Activated naive CD4-positive, alpha-beta T cell treated with Interleukin-2 at 50 U/mL for 16 hours (primary cell): ENCODE results near the gene MISFA.
"Not testable (repeated sequence)": the region's sequence is repeated elsewhere in the genome, so short reads cannot be mapped to it uniquely, and the experiment has no call there.

ENCODE experiments used
- DNase-seq: peaks from one replicate; pipeline ENCODE4 v3.0.0-alpha.2; 2020

Gene MISFA

DNA sequence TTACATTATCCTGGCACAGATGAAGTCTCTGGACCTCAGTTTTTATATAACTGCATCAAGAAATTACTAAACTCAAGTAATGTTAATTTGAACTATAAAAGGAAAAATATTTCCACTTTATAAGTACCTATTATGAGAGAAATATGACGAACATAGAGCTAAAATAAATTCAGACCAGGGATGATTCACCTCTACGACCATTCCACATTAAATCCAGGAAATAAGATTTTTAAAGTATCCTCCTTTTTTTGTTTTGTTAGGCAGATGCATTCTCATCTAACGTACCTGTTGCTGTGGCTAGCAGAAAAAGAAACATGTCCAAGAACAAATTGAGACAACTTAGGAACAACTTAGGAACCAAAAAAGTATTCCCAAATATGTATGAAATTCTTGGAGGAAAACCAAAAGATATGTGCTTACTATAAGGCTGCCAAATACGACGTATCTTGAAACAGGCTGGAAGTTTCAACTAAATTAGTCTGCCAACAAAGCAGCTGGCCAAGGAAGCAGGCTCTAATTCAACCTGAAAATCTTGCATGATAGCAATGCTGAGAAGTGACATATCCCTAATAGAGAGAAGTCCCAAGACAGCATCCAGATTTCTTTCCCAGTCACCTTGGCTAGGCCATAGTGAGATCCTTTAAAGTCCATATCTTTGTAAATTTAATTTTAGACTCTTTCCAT, 18.9 kb downstream of the MISFA start:
- no peak for DNase-seq

DNA sequence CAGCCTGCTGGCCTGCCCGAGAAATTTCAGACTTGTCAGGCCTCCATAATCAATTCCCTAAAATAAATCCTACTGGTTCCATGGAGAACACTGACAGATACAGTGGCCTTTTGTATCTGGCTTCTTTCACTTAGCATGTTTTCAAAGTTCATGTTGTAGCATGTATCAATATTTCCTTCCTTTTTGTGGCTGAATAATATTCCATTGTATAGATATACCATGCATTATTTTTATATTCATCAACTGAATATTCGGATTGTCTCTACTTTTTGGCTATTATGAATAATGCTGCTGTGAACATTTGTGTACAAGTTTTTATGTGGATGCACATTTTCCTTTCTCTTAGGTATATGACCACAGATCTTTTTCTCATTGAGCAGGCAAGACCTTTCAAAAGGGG, 24.1 kb downstream of the MISFA start:
- no peak for DNase-seq

DNA sequence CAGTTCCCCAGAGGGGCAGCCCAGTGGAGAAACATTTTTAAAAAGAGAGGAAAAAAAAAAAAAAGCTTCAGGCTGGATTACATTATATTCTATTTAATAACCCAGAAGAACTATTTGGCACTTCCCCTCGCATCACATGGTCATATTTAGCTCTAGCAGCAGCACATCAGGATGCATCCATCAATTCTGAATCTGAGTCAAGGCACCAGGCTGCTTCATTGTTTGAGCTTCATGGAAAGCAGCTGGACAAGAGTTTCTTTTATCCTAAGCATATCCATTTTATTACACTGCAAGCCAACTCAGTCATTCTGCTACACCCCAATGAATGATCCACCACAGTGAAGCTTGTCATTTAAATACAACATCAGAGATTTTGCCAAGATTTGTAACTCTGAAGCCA, 24.6 kb downstream of the MISFA start:
- DNase-seq: no peak

DNA sequence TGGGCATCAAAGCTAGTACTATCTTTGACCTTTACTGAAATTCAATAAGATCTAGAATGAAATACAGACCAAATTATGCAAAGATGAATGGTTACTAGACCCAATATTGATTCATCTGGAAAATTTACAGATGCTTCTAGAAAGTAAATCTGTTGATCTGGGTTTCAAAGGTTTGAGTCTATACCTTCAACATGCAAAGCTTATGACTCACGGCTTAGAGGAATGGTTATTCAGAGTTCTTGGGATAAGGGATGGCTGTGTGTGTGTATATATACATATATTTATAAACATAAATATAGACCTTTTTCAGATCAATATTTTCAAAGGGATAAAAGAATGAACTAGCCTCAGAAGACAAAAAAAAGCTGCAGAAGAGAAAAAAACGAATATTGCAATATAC, 33.3 kb downstream of the MISFA start:
- no peak for DNase-seq

DNA sequence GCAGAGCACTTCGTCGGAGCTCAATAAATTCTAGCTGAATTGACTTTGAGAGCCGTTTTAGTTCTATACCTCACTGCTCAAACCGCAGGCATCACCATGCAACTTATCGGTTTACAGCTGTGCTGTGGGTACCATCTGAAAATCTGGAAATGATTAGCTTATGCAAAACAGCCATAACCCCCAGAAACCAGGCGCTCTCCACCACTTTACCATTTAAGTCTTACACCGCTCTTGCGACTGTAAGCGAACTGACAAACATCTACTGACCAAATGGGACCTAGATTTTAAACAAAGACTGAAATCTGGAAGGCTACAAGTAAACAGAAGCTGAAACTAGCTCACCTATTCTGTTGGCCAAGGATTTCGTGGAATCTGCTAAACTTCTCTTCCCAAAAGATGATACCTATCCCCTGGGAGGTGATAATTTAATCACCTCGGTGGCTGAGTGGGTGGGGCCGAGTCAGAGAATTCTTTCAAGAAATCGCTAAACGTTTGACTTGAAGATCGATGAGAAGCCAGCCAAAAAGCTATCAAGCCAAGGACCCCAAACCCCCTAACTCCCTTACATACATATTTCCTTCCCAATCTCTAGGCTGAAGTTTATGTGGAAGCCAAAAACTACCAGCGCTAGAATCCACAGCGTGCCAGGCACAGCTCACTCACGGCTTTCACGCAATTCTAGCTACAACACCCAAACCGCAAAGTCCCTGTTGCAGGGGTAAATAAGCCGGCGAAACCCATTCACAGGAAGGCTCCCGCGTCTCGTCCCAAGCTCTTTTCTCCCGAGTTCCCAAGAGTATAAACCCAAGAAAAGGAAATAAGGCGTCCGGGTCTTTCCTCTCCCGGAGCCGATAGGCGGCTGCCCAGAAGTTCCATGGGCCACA, 33.9 kb downstream of the MISFA start:
- DNase-seq: peak; percentile 44

DNA sequence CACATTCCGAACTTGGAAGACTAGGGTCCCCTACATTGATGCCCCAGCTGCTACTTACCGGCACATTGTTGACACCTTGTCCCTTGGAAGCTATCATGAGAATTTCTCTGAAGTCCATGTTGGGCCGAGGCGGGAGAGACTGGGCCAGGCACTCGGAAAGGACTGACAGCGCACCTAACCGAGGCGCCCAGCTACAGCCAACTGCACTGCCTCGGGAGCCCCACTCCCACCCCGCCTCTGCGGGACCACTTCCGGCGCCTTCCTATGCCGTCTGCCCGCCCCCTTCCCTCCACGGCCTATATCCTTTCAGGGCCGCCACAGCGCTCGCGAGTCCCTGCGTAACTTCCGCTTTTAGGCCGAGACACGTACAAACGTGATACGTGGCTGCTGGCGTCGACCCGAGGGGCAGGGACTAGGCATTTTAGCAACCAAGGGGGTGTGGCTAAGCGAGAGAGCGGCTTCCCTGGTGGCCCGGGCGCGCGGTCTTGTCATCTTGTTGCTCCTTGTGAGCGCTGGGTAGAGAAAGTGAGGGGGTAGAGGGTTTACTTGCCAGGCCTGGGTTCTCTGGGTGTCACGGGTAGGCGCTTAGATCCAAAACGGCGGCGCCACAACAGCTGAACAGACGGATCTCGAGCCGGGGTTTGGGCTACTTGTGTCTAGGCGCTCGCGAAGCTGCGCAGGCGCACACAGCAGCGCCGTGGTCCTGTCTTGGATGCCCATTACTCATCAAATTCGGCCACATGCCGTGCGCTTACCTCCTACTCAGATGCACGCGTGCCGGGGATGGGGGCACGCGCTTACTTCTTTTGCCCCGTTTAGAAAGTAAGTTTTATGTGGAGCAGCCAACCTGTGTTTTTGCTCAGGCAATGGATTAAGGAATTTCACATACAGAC, 34.8 kb downstream of the MISFA start, which contains the start of gene SPTY2D1:
SPTY2D1 (minus strand) TSS at position 203 of the 893 bp plus-strand sequence; CDS start at position 118, 85 bp downstream.
- peak; percentile 98 for DNase-seq

DNA sequence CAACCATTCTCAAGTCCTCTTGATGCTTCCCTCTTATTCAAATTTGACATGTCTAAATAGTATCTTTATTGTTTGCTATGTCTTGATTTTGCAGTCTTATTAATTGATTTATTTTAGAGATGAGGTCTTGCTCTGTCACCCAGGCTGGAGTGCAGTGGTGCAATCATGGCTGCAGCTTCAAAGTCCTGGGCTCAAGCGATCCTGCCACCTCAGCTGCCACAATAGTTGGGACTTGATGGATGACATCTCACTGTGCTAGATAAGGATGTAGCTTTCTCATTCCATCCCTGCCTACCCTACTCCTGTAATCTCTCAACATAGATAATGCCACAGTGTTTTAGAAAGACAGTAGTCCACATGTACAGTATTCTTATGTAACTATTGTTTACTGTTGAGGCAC, 42.1 kb downstream of the MISFA start:
- DNase-seq: no peak

DNA sequence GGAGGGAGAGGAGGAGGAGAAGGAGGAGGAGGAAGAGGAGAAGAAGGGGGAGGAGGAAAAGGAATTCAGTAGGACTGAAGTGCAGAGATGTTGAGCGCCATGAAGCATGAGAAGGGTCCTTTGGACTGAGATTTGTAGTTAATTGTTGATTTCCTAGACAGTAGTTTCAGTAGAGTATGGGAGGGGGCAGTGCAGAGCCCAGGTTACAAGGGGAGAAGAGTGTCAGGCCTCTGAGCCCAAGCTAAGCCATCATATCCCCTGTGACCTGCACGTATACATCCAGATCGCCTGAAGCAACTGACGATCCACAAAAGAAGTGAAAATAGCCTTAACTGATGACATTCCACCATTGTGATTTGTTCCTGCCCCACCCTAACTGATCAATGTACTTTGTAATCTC, 43.4 kb downstream of the MISFA start:
- not testable (repeated sequence) for DNase-seq

DNA sequence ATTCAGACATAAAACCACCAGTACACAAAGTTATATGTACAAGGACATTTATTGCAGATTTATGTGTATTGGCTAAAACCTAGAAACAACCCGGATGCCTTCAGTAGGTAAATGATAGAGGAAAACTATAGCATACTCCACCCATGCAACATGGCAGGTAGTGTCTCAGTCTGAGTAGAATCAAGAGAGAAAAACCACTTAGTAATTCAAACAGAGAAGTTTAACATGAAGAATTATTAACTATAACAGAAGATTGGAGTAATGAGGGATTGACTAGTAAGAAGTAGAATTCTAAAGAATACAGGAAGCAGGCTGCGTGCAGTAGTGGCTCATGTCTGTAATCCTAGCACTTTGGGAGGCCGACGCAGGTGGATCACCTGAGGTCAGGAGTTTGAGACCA, 50.8 kb downstream of the MISFA start:
- DNase-seq: no peak

DNA sequence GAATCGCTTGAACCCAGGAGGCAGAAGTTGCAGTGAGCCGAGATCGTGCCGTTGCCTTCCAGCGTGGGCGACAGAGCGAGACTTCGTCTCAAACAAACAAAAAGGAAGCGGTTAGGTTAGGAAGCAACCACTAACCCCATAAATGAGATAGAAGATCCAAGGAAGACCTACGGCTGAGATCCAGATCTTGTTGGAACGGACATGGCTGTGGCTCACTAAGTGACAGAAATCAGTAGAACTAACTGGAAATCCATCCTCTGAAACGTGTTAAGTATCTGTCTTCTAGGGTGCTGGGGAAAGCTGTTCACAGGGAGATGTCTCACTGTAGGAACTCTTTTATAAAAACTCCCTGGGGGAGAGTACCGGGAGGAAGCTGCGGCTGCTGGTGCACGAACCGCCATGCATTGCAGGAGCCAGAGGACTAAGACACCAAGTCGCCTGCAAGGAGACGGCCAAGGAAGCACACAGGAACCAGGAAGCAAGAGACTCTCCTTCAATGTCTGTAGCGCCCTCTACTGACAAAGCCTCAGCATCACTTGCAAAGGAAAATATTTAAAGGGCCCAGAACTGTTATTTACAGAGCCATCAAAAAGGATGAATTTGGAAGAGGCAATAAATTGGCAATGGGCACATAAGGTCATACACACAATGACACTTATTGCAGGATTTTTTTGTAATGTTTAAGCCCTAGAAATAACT, 51.4 kb downstream of the MISFA start:
- peak; percentile 40 for DNase-seq
